GM21723 (cell line): Measurements from ENCODE around the gene DIS3L2.

ENCODE experiments used
- ATAC-seq: cut with Tn5 transposase; IDR thresholded peaks from one replicate; pipeline ENCODE4 v1.9.1; 2021; ENCODE audit warnings: mild to moderate bottlenecking, moderate library complexity; ENCODE audit not compliant: unreplicated experiment

The DIS3L2 gene

GRCh38 chr2:232052591-232052990 is 91.1 kb downstream of the DIS3L2 start:
- no peak for ATAC-seq

- no peak for ATAC-seq
These were observed 92.3 kb downstream of the DIS3L2 start for GRCh38 chr2:232053777-232054176.

- no peak for ATAC-seq
These were observed 96.8 kb downstream of the DIS3L2 start for GRCh38 chr2:232058063-232058877.

GRCh38 chr2:232058931-232059330 is 97.4 kb downstream of the DIS3L2 start:
- no peak for ATAC-seq

- no peak for ATAC-seq
These were observed 99.8 kb downstream of the DIS3L2 start for GRCh38 chr2:232061265-232061664.

GRCh38 chr2:232073026-232073425 is 111.5 kb downstream of the DIS3L2 start:
- ATAC-seq, result no peak

GRCh38 chr2:232073699-232074098 is 112.2 kb downstream of the DIS3L2 start:
- no peak for ATAC-seq

GRCh38 chr2:232075080-232075479 is 113.6 kb downstream of the DIS3L2 start:
- no peak for ATAC-seq

GRCh38 chr2:232075859-232076258 is 114.3 kb downstream of the DIS3L2 start:
- ATAC-seq, result no peak

GRCh38 chr2:232076272-232076671 is 114.8 kb downstream of the DIS3L2 start:
- ATAC-seq, result no peak

- no peak for ATAC-seq
These were observed 115.2 kb downstream of the DIS3L2 start for GRCh38 chr2:232076736-232077135.

- no peak for ATAC-seq
These were observed 123.7 kb downstream of the DIS3L2 start for GRCh38 chr2:232085164-232085563.

- ATAC-seq, result no peak
These were observed 124.4 kb downstream of the DIS3L2 start for GRCh38 chr2:232085826-232086425.

- no peak for ATAC-seq
These were observed 127.3 kb downstream of the DIS3L2 start for GRCh38 chr2:232088771-232089170.

GRCh38 chr2:232094201-232094600 is 132.7 kb downstream of the DIS3L2 start:
- no peak for ATAC-seq

GRCh38 chr2:232094883-232095282 is 133.4 kb downstream of the DIS3L2 start:
- no peak for ATAC-seq

- no peak for ATAC-seq
These were observed 135.7 kb downstream of the DIS3L2 start for GRCh38 chr2:232097260-232097659.

GRCh38 chr2:232097758-232098157 is 136.2 kb downstream of the DIS3L2 start:
- ATAC-seq, result no peak

- no peak for ATAC-seq
These were observed 140.9 kb downstream of the DIS3L2 start for GRCh38 chr2:232102380-232102779.

- ATAC-seq, result no peak
These were observed 141.7 kb downstream of the DIS3L2 start for GRCh38 chr2:232103140-232103737.

- no peak for ATAC-seq
These were observed 142.6 kb downstream of the DIS3L2 start for GRCh38 chr2:232104076-232104646.

GRCh38 chr2:232111551-232111950 is 150.0 kb downstream of the DIS3L2 start:
- no peak for ATAC-seq
